VCaP (cell line): ENCODE data around the gene PCDHB4.
"Not testable (repeated sequence)": the region's sequence is repeated elsewhere in the genome, so short reads cannot be mapped to it uniquely, and the experiment has no call there.

Experiments
- H3K27ac ChIP-seq: fragments of 450-650 bp; 2 replicates; pipeline ENCODE4 v1.5.1; 2017
- TF ChIP-seq, protein P1 (sequence below): fragments of 450-650 bp; conservative IDR thresholded peaks from 2 replicates; pipeline ENCODE4 v1.5.1; 2017; ENCODE audit warnings: mild to moderate bottlenecking, moderate library complexity

Gene PCDHB4

DNA sequence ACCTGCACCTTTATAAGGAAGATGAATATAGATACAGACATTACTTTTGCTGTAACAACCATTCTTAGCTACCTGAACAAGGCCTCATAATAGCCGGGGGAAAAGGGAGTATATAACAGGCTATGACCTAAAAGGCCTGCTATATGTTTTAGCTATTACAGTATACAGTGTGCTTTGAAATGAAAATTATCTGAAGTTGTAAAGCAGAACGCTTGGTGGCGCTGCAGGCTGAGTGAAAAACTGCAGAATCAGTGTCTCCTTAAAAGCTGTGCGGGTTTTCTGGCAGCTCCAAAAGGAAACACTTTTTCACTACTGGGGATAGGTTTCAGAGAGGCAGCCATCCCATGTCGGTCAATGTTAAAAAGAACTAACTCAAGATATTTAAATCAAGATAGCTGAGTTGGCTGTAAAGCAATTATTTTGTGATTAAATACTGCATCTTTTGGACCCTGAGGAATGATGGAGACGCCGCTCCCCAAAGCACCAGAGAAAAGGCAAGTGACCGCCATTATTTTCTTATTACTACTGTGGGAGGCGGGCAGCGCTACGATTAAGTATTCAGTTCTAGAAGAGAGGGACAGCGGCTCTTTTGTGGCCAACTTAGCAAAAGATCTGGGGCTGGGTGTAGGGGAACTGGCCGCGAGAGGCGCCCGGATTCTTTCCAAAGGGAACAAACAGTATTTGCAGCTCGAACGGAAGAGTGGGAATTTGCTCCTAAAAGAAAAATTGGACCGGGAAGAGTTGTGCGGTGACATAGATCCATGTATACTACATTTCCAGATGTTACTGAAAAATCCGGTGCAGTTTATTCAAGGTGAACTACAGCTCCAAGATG lies 34.1 kb downstream of the PCDHB4 start:
- H3K27ac ChIP-seq, result no peak overlapping the region

GRCh38 chr5:141157356-141157755 lies 35.7 kb downstream of the PCDHB4 start:
- not testable (repeated sequence) for H3K27ac ChIP-seq

More for the DNA sequence above, 34.1 kb downstream of the PCDHB4 start:
- TF ChIP-seq, protein P1, sequence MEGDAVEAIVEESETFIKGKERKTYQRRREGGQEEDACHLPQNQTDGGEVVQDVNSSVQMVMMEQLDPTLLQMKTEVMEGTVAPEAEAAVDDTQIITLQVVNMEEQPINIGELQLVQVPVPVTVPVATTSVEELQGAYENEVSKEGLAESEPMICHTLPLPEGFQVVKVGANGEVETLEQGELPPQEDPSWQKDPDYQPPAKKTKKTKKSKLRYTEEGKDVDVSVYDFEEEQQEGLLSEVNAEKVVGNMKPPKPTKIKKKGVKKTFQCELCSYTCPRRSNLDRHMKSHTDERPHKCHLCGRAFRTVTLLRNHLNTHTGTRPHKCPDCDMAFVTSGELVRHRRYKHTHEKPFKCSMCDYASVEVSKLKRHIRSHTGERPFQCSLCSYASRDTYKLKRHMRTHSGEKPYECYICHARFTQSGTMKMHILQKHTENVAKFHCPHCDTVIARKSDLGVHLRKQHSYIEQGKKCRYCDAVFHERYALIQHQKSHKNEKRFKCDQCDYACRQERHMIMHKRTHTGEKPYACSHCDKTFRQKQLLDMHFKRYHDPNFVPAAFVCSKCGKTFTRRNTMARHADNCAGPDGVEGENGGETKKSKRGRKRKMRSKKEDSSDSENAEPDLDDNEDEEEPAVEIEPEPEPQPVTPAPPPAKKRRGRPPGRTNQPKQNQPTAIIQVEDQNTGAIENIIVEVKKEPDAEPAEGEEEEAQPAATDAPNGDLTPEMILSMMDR, result peak; percentile 70

DNA sequence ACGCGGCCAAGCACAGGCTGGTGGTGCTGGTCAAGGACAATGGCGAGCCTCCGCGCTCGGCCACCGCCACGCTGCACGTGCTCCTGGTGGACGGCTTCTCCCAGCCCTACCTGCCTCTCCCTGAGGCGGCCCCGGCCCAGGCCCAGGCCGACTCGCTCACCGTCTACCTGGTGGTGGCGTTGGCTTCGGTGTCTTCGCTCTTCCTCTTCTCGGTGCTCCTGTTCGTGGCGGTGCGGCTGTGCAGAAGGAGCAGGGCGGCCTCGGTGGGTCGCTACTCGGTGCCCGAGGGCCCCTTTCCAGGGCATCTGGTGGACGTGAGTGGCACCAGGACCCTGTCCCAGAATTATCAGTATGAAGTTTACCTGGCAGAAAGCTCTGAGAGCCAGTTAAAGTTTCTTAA lies 36.3 kb downstream of the PCDHB4 start:
- not testable (repeated sequence) for H3K27ac ChIP-seq

GRCh38 chr5:141172381-141173204 lies 51.0 kb downstream of the PCDHB4 start, which contains the start of gene PCDHB7:
TSS of gene PCDHB7 (plus strand) at chr5:141172644. CDS start at chr5:141172836, 192 bp downstream.
- no peak within 1 kb of the TSS for H3K27ac ChIP-seq
- TF ChIP-seq, protein P1, result peak; percentile 80

DNA sequence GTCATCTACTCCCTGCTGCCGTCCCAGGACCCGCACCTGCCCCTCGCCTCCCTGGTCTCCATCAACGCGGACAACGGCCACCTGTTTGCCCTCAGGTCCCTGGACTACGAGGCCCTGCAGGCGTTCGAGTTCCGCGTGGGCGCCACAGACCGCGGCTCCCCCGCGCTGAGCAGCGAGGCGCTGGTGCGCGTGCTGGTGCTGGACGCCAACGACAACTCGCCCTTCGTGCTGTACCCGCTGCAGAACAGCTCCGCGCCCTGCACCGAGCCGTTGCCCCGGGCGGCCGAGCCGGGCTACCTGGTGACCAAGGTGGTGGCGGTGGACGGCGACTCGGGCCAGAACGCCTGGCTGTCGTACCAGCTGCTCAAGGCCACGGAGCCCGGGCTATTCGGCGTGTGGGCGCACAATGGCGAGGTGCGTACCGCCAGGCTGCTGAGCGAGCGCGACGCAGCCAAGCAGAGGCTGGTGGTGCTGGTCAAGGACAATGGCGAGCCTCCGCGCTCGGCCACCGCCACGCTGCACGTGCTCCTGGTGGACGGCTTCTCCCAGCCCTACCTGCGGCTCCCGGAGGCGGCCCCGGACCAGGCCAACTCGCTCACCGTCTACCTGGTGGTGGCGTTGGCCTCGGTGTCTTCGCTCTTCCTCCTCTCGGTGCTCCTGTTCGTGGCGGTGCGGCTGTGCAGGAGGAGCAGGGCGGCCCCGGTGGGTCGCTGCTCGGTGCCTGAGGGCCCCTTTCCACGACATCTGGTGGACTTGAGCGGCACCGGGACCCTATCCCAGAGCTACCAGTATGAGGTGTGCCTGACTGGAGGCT lies 52.9 kb downstream of the PCDHB4 start:
- H3K27ac ChIP-seq, result not testable (repeated sequence)
